PC-3 (cell line): Measurements from ENCODE around the gene LPIN2.

Experiments
- EZH2 ChIP-seq: fragments of 300-600 bp; sonication (generic); IDR thresholded peaks from one replicate; pipeline ENCODE4 v1.6.1; 2017; ENCODE audit warnings: antibody characterized with exemption, mild to moderate bottlenecking, low read length; ENCODE audit not compliant: unreplicated experiment
- TF ChIP-seq, protein P1 (sequence below): fragments of 300-600 bp; sonication (generic); conservative IDR thresholded peaks from 2 replicates; pipeline ENCODE4 v1.5.1; 2017; ENCODE audit warnings: antibody characterized with exemption, low read depth, mild to moderate bottlenecking, low read length

- TF ChIP-seq, protein P1, sequence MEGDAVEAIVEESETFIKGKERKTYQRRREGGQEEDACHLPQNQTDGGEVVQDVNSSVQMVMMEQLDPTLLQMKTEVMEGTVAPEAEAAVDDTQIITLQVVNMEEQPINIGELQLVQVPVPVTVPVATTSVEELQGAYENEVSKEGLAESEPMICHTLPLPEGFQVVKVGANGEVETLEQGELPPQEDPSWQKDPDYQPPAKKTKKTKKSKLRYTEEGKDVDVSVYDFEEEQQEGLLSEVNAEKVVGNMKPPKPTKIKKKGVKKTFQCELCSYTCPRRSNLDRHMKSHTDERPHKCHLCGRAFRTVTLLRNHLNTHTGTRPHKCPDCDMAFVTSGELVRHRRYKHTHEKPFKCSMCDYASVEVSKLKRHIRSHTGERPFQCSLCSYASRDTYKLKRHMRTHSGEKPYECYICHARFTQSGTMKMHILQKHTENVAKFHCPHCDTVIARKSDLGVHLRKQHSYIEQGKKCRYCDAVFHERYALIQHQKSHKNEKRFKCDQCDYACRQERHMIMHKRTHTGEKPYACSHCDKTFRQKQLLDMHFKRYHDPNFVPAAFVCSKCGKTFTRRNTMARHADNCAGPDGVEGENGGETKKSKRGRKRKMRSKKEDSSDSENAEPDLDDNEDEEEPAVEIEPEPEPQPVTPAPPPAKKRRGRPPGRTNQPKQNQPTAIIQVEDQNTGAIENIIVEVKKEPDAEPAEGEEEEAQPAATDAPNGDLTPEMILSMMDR = no peak
- TF ChIP-seq EZH2 = no peak
Measured at GRCh38 chr18:3040881-3041280, 27.9 kb upstream of the LPIN2 start.
